Renal pelvis (tissue), 4 donors: Measurements from ENCODE around the gene ZNF516. TPM values are rescaled to one million over a fixed set of nuclear protein-coding genes. Genes with fewer than 3 reads are reported as not detected.

Experiments used
- DNase-seq: peaks from one replicate; pipeline ENCODE4 v3.0.0-alpha.2; 2013
- polyA plus RNA-seq, 3 donors: library from polyadenylated mRNA; unstranded; fragments of 120-200 nt; gene quantifications; one replicate each; pipeline ENCODE4 v1.2.1, GENCODE V29; 2013; ENCODE audit not compliant: insufficient read length in 3 of 3

Gene ZNF516
- polyA plus RNA-seq, 3 donors: 41.2 to 58.4 (median 42.6) TPM

DNA sequence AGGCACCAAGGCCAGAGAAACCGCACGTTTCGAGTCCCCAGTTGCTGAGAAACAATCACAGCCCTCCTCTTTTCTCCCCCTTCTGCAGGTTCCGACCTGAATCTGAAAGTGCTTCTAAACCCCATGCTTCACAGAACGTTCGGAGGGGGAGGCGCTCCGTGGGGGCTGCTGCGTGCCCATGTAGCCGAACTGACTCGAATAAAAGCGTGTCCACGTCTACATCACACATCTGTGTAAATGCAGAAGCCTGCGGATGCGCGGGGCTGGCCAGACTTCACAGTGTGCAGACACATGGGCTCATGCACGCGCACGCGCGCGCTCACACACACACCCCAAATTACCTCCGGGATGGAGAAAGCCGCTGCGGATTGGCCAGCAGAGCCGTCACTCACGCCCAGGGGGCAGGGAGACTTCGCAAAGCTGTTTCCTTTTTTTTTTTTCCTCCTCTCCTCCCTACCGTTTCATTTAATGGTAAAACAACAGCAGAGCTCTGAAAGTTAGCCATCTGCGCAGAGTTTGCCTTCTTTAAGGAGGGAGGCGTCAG is 2.3 kb downstream of the ZNF516 start:
- peak; percentile 99 for DNase-seq

DNA sequence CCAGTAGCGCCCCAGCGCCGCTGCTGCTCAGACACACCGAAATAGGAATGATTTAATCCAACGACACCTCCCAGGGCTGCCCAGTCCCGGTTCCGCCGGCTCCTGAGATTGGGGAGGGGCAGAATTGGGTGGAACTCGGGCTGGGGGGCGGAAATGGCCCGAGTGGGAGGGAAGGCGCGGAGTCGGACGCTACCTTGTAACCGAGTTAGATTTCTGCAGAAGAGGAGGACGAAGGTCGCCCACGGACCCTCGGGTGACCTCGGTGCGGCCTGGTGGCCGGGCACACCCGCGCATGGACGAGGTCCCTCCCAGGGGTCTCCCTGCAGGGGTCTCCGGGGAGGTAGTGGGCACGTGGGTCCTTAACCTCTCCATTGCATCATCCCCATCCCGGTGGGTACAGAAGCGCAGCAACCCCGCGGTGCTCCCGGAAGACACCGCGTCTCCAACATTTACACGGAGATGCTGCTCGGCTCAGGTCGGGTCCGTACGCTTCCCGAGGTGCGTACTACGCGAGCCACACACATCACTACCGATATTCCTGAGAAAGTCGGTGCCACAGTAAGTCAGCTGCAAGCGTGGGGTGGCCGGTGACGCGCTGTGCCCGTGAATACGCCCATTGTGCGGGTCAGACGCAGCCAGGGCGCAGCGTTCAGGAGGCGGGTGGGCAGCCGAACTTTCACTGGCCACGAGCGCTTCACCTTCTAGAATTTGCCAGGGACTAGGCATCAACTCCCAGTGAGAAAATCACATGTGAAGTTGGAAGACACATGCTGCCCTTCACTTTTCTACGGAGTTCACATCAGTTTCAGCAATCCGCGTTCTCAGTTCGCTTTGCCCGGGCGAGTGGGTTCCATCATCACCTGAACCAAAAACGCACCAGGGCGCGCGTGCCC is 3.0 kb downstream of the ZNF516 start:
- no peak for DNase-seq

DNA sequence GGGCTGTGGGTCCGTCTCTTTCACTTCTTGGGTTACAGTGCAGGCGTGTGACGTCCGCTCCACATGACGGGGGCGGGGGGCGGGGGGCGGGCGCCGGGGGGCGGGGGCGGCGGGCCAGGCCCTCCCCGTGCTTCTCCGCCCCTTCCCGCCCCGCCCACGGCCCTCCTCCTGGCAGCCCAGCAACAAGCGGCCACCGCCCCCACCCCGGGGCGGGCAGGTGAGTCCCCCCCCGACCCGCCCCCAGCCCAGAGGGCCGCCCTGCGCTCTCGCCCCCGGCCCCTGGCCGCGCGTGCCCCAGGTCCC is 3.6 kb downstream of the ZNF516 start:
- peak; percentile 61 for DNase-seq

DNA sequence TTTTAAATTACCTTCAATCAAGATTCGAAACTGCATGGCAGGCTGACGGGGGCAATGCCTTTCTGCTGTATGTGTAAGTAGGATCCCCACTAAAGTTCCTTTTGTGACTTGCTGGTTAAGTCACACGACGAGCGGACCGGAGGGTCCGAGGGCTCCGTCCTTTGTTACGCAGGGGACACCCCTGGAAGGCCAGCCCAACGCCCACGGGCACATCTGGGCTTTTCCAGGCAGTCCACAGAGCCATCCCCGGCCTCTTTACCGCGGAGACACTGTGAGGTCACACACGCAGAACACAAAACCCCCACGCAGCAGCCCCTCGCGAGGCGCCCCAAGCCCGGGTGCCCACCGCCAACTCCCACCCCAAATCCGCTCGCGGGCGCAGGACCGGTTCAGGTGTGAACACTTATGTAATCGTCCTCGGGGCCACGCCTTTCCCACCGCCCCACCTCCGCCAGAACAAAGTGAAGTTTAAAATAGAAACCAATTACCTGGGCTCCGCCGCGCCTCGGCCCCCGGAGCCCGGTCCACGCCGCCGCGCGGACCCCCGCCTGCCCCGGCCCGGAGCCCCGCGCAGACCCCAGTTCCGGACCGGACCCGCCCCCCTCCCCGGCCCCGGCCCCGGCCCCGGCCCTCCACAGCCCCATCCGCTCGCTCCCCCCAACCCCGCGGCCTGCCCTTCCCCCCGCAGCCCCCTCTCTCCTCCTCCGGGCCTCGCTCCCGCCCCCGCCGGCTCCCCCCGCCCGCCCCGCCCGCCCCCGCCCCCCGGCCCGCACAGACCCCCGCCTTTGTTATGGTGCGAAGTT is 4.2 kb downstream of the ZNF516 start:
- DNase-seq: no peak

DNA sequence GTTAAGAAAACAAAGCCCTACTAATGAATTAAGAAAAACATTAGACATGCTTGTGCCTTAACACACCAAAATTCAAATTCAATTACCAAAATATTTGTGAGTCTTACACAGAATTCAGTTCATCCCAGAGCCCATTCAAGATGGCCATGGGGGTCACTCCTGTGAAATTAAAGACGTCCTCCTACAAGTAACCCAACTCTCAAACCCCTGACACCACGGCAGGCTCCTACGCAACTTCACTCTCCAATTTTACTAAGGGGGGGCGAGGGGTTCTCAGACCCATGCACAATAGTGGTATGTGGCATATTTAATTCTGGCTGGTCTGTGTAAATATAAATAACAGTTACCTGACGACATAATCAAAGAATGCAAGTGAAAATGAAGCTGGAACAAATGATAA is 5.0 kb downstream of the ZNF516 start:
- DNase-seq: peak; percentile 78

DNA sequence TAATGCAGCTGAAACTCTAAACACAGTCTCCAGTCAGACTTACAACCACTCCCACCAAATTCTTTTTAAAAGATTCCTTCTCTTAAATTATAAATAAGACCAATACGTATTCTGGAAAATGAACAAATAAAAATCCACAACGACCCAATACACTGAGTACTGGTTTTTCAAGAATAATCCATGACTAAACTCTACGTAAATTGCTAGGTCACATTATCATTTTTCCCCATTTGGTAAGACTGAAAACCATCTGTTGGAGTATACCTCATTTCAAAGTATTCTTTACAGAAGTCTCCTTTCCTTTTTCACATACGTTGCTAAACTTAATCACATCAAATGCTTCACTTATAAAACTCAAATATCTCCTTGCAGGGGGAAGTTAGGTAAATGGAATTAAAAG is 6.0 kb downstream of the ZNF516 start:
- no peak for DNase-seq

DNA sequence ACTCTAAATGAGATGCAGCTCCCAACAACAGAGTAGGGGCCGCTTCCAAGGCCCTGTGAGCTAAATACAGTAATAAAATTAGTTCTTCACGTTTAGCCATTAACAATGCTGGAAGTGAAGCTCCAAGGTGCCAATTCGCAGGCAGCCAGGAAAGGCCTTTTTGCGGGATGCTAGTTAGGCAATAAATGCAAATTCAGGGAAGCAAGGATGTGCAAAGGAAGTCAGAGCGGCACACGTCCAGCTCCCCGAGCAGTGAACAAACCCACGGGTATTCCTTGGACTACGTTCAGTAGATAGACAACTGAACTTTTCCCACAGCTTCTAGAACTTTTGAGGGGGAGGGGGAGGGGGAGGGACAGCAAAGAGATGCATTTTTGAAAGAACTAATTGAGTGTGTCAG is 6.9 kb downstream of the ZNF516 start:
- no peak for DNase-seq

DNA sequence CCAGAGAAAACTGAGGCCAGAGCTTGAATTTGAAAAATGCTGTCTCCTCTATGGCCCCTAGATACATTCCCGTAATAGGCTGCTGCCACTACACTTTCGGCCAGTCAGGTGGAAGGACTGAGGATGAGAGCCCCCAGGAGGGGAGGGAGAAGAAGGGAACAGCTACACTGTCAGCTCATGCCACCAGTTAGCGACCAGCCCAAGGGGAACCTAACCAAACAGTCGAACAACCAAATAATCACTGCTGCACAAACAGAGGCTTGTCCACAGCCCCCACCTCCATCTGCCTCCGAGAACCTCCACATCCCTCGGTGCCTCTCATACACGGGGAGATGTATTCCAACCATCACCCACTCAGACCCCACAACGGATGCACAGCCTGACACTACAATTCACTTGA is 7.3 kb downstream of the ZNF516 start:
- no peak for DNase-seq

DNA sequence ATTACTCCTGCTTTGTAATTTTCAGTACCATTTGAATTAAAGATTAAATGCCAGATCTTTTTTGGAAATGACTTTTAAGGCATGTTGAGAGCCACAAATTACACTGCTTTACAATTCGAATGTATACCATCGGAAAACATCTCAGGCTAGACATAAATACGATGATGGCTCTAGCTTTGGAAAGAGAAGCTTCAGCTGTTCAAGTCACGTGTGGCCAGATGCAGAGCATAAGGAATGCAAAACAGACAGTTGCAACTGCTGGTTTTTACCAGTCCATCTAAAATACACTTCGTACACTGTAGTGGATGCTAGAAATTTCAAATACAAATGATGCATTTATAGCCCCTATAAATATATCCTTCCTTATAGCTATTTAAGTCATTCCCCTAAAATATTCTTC is 8.0 kb downstream of the ZNF516 start:
- DNase-seq: no peak

DNA sequence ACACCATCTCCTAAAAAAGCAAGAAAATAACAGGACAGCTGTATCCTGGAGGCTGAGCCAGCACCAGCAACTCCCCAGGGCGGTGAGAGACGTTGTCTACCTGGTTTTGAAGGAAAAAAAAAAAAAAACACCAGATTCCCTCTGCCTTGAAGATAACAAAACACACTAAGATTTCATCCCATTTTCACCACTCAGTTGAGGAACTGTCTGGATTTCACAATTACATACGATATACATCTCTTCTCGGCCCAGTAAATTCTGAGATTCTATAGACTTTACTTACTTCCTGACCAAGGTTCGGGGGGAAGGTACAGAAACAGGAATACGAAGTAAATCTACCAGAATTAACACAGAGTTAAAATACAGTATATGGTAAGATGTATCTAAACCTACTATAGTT is 8.5 kb downstream of the ZNF516 start:
- DNase-seq: no peak

DNA sequence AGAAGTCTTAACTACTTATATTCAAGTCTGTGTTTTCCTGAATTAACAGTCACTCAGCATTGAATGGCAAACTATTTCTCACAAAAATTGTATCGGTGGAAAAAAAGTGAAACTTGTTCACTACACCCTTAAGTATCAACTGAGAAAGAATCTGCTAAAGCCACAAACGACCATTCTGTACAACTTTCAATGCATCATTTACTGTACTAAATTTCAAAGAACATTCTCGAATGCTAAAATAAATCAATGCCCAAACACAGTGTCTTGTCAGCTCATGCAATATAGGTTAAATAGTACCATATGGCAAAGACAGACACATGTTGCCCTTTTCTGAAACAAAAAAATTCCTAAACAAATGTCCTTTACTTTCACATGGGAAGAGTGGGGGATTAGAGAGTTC is 9.0 kb downstream of the ZNF516 start:
- no peak for DNase-seq

DNA sequence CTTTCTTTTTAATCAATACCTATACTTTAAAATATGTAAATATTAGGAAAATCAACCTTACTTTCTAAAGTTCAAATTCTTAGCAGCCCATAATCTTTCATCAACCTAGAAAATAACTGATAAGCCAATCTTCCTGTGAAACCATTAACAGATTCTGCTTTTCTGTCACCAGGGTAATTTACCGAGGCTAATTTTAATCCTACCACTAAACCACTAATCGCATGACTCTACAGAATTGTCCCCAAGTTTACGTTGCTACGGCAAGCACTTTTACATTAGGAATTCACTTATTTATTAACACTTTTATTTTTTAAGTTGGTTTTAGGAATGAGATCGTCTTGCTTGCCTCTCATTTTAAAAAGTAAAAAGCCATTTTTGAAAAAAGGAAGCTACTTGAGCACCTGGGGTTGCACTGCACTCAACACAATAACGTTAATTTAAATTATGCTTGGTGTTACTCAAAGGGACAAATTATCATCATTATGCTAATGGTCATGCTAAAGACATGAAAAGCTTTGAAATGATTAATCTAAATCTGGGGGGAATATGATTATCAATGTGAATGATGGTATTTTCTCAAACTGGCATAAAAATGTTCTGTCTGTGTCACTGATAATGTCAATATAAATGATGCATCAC is 10.2 kb downstream of the ZNF516 start:
- no peak for DNase-seq

DNA sequence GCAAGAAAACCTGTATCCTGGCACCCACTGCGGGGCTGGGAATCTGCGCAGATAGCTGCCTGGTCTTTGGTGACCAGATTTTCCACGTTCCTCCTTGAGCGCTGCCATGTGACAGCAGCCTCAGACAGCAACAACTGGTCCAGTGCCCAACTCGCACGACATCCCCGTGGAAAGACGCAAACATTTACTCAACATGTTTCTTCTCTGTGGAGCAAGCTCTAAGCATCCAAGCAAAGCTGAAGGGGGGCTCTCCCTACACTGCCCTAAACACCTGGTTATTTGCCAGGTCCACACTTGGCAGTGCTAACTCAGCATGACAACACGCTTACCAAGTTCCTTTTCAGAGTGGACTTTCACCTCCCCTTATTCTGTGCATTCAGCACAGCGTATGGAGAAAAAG is 11.3 kb downstream of the ZNF516 start:
- DNase-seq: no peak

DNA sequence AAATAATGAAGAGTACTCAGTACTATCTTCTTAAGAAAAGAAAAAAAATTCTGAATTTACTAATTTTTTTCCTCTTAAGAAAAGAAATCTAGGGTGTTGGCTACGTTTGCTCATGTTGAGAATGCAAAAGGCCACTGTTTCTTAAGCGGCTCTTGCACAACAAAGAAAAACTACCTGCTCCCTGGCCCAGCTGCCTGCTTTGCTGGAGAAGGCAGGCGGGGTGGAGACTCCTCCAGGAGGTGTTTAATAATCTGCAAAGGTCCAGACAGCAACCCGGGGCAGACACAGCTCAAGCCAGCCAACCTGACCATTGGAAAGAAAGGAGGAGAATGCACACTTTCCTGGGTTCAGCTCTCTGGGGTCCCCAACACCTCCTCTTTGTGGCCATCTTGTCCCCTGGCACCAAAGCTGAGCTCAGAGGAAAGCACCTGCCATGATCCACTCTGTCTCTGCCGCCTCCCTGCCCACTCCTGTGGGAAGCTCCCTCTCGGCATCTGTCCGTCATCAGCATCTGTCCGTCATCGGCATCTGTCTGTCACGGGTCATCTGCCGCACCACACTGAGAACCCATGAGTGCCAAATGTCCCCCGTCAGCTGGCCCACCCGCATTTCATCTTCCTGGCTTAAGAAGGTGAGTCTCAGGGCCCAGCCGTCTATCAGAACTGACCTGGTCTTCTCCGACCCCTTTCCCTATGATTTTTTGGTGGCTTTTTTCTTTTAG is 11.9 kb downstream of the ZNF516 start:
- no peak for DNase-seq

DNA sequence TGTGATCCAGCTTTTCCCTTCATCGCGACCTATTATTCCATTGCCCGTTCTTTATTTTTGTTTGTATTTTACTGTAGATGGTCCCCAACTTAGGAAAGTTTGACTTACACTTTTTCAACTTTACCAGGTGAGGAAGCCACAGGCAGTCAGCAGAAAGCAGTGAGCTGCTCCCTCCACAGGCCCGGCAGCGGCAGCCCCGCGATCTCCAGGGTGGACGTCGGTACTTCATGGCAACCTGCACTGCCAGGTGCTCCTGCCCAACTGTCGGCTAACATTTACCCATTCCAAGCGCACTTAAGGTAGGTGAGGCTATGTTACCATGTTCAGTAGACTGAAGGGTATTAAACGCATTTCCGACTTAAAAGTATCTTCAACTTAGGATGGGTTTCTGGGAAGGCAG is 12.8 kb downstream of the ZNF516 start:
- no peak for DNase-seq

DNA sequence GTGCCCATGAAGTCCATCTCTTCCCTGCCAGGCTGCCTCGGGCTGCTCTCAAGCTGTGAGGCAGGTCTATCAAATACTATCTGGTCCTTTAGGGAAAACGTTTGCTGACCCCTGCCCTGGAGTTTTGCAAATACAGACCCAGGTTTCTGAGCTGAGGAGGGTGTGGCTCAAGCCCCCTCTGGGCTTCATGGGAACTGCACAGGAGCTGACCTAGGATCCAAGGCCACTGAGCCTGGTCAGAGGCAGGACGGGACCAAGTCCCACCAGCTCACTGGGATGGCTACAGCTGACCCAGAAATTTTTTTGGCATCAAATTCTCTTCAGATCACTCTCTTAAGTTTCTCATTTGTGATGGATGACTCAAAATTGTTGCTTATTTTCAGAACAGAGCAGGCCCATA is 14.1 kb downstream of the ZNF516 start:
- no peak for DNase-seq

DNA sequence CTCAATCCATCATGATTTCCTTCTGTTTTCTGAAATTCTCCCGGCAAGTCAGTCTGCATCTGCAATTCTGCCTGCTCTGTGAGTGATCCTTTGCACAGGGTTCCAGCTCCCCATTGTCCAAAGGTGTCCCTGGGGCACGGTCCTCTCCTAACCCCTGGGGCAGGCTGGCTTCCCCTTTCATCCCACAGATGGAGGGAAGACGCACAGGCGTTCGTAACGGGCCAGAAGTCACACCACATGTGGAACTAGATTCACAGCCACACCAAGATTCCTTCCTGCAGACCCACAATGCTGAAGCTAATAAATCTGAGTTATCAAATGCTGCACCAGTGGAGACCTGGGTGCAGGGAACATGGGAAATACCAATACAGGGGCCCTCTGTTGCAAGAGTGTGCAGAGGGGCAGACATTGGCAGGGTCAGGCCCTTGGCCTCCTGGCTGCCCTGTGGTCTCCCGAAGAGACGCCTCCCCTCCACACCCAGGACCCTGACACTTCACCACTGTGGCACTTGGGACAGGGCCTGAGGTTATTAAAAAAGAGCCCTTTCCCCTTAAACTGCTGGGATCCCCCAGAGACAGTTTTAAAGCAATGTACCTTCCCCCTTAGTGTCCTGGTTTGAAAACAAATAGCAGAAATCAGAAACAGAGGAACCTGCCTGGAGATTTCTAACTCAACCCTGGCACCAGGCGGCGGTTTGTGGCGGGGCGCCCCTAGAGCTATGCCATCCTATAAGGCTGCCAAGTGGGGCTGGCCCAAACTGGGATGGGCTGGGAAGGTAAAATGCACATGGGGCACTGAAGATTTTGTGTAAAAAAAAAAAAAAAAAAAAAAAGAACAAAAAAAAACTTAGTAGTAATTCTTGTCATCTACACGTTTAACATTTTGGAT is 15.4 kb downstream of the ZNF516 start:
- no peak for DNase-seq

DNA sequence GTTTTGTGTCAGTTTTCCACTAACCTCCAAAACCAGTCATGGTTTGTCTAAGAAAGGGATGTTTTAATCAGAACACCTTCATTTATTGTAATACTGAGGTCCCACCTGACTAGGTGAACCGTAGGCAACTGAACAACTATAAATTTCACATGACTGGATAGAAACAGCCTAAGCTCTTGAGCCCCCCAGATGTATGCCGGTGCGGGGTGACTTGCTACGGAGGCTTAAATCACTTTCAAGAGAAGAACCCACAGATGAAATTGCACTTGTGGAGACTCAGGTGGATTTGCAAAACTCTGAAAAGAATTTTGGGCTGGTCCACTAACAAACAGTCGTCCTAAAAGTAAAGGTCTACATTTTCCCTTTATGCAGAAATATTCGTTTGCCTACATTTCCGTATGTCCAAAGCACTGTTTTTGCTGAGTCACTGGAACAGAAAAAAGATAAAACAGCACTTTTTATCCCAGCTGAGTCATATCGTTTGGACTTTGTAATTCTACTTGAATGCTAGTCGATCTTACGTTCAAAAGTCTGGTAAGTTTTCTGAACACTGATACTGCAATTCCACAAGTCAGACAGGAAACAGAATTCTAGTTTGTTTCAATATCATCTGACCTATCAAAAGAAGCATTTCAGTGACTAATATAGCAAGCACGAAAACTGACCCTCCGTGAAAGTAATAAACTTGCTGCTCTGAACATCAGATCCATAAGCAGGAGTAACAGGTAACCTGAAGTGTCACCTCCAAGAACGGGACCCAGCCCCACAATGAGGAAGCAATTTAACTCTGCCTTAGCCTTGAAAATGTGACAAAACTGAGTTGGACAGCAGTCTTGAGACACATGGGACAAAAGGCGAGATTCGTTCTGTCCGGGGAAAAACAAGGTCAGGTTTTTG is 18.1 kb downstream of the ZNF516 start:
- no peak for DNase-seq

DNA sequence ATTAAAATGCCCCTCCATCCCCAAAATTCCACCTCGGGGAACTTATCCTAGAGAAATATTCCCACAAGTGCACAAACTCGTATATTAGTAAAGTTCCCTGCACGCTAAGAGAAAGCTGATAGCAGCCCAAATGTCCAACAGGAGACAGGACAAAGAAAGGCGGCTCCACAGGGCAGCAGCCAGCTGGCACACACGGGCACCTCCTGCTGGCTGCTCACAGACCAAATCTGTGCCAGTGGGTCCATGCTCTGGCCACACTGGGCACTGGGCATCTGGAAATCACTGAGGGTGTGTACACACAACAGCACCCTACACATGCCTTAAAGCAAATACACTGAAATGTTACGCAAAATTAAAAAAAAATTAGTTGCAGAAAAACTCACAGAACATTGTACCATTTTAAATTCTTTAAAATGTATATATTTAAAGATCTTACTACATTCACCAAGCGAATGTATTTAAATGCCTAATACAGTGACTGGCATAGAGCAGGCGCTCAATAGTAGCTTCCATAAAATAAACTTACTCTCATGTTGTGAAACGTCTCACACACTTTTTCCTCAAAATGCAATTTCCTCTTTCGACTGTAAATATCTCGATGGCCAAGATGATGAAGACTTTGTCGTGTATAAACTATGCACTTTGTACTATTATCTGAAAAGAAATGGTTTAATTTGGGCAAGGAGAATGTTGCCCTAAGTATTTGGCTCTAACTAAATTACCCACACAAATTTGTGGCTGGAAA is 19.4 kb downstream of the ZNF516 start:
- no peak for DNase-seq
